ENCODE data around the gene ARHGEF11. TPM values are rescaled to one million over a fixed set of nuclear protein-coding genes. Genes with fewer than 3 reads are reported as not detected.

ARHGEF11 gene
- total RNA-seq, 1 donor from 2014 or later, result 12.4 TPM

DNA sequence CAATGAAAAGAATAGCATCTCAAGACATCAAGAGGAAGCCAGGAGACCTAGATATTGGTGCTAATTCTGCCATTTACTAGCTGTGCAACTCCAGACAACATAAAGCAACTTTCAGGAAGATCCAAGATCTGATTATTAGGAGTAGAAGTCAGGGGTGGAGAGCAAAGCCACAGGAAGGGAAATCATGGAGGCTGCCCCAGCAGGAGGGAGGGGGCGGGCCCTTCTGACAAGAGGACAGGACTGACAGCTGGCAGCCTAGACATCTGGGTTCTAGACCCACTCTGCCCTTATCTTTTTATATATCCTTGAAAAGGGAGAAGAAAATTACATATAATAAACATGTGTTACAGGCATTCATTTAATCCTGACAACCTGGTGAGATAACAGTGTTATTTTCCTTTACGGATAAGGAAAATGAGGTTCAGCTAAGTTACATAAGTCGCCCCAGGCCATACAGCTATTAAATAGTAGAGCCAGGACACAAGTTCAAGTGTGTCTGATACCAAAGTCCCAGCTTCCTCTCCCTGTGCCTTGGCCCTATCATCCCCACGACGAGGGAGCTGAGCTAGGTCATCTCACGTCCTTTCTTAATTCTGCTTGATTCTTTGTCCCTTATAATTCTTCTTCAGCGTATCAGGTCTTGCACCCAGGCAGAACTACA is 46.6 kb downstream of the ARHGEF11 start:
- TF ChIP-seq CTCF (IDR thresholded peaks at IDR 0.05; ENCODE audit: insufficient read depth, low read length, severe bottlenecking), result no peak
- no peaks in the 10 kb centered on the region for H3K27me3 ChIP-seq (ENCODE audit: control insufficient read depth, insufficient read depth, low read length)
- no peak for DNase-seq (ENCODE audit: low read depth)
- FAIRE-seq, result no peak
- H3K4me3 ChIP-seq (ENCODE audit: low read depth, low read length), result no peak overlapping the region
- no peaks in the 10 kb centered on the region for H3K36me3 ChIP-seq (ENCODE audit: control insufficient read depth, insufficient read depth, low read length)

GRCh38 chr1:156998301-156998700 is 47.2 kb downstream of the ARHGEF11 start:
- TF ChIP-seq CTCF (IDR thresholded peaks at IDR 0.05; ENCODE audit: insufficient read depth, low read length, severe bottlenecking), result no peak
- no peaks in the 10 kb centered on the region for H3K27me3 ChIP-seq (ENCODE audit: control insufficient read depth, insufficient read depth, low read length)
- H3K4me3 ChIP-seq (ENCODE audit: low read depth, low read length), result no peak overlapping the region
- no peaks in the 10 kb centered on the region for H3K36me3 ChIP-seq (ENCODE audit: control insufficient read depth, insufficient read depth, low read length)
- no peak for FAIRE-seq
- no peak for DNase-seq (ENCODE audit: low read depth)

DNA sequence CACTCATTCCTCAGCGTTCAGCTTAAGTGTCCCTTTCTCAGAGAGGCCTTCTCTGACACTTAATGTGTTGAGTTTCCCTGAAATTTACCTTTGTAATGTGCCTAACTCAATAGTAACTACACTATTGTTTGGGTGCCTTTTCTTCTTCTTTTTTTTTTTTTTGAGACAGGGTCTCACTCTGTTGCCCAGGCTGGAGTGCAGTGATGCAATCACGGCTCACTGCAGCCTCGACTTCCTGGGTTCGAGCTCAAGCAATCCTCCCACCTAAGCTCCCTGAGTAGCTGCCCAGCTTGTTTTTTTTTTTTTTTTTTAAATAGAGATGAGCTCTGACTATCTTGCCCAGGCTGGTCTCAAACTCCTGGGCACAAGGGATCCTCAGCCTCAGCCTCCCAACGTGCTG is 50.1 kb downstream of the ARHGEF11 start:
- Histone ChIP-seq H3K4me3 (ENCODE audit: low read depth, low read length) (no peak overlapping the region), H3K27me3 (ENCODE audit: control insufficient read depth, insufficient read depth, low read length) (no peaks in the 10 kb centered on the region), H3K36me3 (ENCODE audit: control insufficient read depth, insufficient read depth, low read length) (no peaks in the 10 kb centered on the region)
- no peak for TF ChIP-seq CTCF (IDR thresholded peaks at IDR 0.05; ENCODE audit: insufficient read depth, low read length, severe bottlenecking)
- no peak for DNase-seq (ENCODE audit: low read depth)
- FAIRE-seq, result no peak

GRCh38 chr1:156994277-156994676 is 51.3 kb downstream of the ARHGEF11 start:
- DNase-seq (ENCODE audit: low read depth) (no peak), FAIRE-seq (no peak)
- H3K27me3 ChIP-seq (ENCODE audit: control insufficient read depth, insufficient read depth, low read length), result no peaks in the 10 kb centered on the region
- no peak overlapping the region for H3K4me3 ChIP-seq (ENCODE audit: low read depth, low read length)
- H3K36me3 ChIP-seq (ENCODE audit: control insufficient read depth, insufficient read depth, low read length), result no peaks in the 10 kb centered on the region
- no peak for TF ChIP-seq CTCF (IDR thresholded peaks at IDR 0.05; ENCODE audit: insufficient read depth, low read length, severe bottlenecking)

DNA sequence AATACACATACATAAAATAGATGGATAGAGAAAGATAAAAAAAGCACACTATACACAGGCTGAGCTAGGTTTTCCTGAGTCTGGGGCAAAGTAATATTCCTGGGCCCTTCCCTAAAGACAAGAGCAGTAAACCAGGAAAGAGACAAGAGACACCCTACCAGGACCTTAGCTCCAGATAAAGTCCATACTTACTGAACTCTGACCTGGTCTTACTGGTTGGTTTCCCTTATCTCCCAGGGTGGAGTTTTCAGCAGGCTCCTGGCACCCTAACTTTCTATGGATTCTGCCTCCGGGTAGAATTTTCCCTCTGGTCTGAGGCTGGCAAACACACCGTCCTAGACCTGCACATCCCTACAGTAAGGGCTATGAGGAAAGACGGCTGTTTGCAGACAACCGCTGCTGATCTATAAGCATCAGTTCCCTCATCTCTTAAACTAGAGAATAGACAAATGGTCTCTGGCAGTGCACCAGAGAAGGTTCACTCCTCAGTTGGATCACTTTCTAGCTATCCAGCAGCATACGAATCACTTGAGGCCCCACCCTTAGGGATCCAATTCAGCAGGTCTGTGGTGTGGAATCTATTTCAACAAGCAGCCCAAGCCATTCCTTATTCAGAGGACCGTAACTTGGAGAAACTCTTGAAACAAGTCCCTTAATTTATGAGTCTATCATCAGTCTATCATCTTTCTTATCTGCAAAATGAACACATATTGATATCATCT is 52.0 kb downstream of the ARHGEF11 start:
- no peaks in the 10 kb centered on the region for H3K27me3 ChIP-seq (ENCODE audit: control insufficient read depth, insufficient read depth, low read length)
- no peaks in the 10 kb centered on the region for H3K36me3 ChIP-seq (ENCODE audit: control insufficient read depth, insufficient read depth, low read length)
- no peak overlapping the region for H3K4me3 ChIP-seq (ENCODE audit: low read depth, low read length)
- FAIRE-seq (no peak), DNase-seq (ENCODE audit: low read depth) (peak; percentile 12)
- no peak for TF ChIP-seq CTCF (IDR thresholded peaks at IDR 0.05; ENCODE audit: insufficient read depth, low read length, severe bottlenecking)
